GM23248 (cell line): ENCODE data around the gene SPATA32. TPM values are rescaled to one million over a fixed set of nuclear protein-coding genes. Genes with fewer than 3 reads are reported as not detected.

ENCODE experiments used
- DNase-seq: peaks from one replicate; pipeline ENCODE4 v3.0.0-alpha.2; 2015
- H2AFZ ChIP-seq: fragments of 200-600 bp; sonication (generic); 2 replicates; pipeline ENCODE4 v1.6.1; 2016; ENCODE audit warnings: antibody characterized with exemption
- H3F3A ChIP-seq: fragments of 200-600 bp; sonication (generic); 2 replicates; pipeline ENCODE4 v1.6.1; 2016; ENCODE audit warnings: mild to moderate bottlenecking, antibody characterized with exemption, mixed run types; ENCODE audit not compliant: insufficient read depth
- H3K27ac ChIP-seq: fragments of 200-600 bp; sonication (generic); 2 replicates; pipeline ENCODE4 v1.5.1; 2016; ENCODE audit warnings: mild to moderate bottlenecking
- H3K27me3 ChIP-seq: fragments of 200-600 bp; sonication (generic); replicated peaks from 2 replicates; pipeline ENCODE4 v1.6.1; 2016; ENCODE audit warnings: mild to moderate bottlenecking; ENCODE audit not compliant: insufficient read depth
- H3K36me3 ChIP-seq: fragments of 200-600 bp; sonication (generic); 2 replicates; pipeline ENCODE4 v1.6.1; 2016; ENCODE audit warnings: low read depth, mild to moderate bottlenecking
- H3K4me1 ChIP-seq: fragments of 200-600 bp; sonication (generic); 2 replicates; pipeline ENCODE4 v1.6.1; 2016; ENCODE audit warnings: mild to moderate bottlenecking; ENCODE audit not compliant: insufficient read depth
- H3K4me2 ChIP-seq: fragments of 200-600 bp; sonication (generic); one replicate; pipeline ENCODE4 v1.6.1; 2016; ENCODE audit warnings: mild to moderate bottlenecking; ENCODE audit not compliant: unreplicated experiment
- H3K4me3 ChIP-seq: fragments of 200-600 bp; sonication (generic); 2 replicates; pipeline ENCODE4 v1.5.1; 2016; ENCODE audit warnings: mild to moderate bottlenecking
- H3K79me2 ChIP-seq: fragments of 200-600 bp; sonication (generic); 2 replicates; pipeline ENCODE4 v1.6.1; 2016; ENCODE audit warnings: mild to moderate bottlenecking; ENCODE audit not compliant: insufficient read depth
- H3K9ac ChIP-seq: fragments of 200-600 bp; sonication (generic); 2 replicates; pipeline ENCODE4 v1.6.1; 2016; ENCODE audit warnings: mild to moderate bottlenecking
- H3K9me2 ChIP-seq: fragments of 200-600 bp; sonication (generic); 2 replicates; pipeline ENCODE4 v1.6.1; 2016; ENCODE audit warnings: mixed run types, mild to moderate bottlenecking, moderate library complexity; ENCODE audit not compliant: insufficient read depth
- H3K9me3 ChIP-seq: fragments of 200-600 bp; sonication (generic); one replicate; pipeline ENCODE4 v1.6.1; 2017; ENCODE audit warnings: low read depth
- H4K20me1 ChIP-seq: fragments of 200-600 bp; sonication (generic); 2 replicates; pipeline ENCODE4 v1.6.0; 2016; ENCODE audit not compliant: insufficient read depth
- EZH2 ChIP-seq: fragments of 200-600 bp; sonication (generic); IDR thresholded peaks from 2 replicates; pipeline ENCODE4 v1.6.1; 2018; ENCODE audit warnings: antibody characterized with exemption, mild to moderate bottlenecking; ENCODE audit not compliant: insufficient read depth, poor library complexity, severe bottlenecking
- EZH2phosphoT487 ChIP-seq: fragments of 200-600 bp; sonication (generic); IDR thresholded peaks from 2 replicates; pipeline ENCODE4 v1.6.1; 2018; ENCODE audit warnings: antibody characterized with exemption, moderate library complexity, mild to moderate bottlenecking, low read depth; ENCODE audit not compliant: insufficient read depth
- WGBS, 2 experiments: methylation state at CpG; one replicate each; pipeline ENCODE4 v1.1.6; 2015 to 2017; ENCODE audit warnings: low lambda C conversion rate in 2 of 2, low coverage in 1 of 2; ENCODE audit errors: missing lambda C conversion rate in 2 of 2; 5-methylcytosine and 5-hydroxymethylcytosine counted together
- in situ Hi-C: fragments of 300-500 bp; cut with MboI; formaldehyde crosslinking; loops from 2 replicates; pipeline ENCODE4 v1.15.0; 2020
- polyA plus RNA-seq: library from polyadenylated mRNA; unstranded; fragments of >200 nt; fragmentation: Nextera tagmentation; extraction: Ambion mirVana; gene quantifications from 2 replicates; pipeline ENCODE4 v1.2.1, GENCODE V29; 2016
- total RNA-seq: library from RNA; depleted of rRNA; stranded (reverse); fragments of >200 nt; shearing (Covaris generic); gene quantifications from 2 replicates; pipeline ENCODE4 v1.2.3, GENCODE V29; 2014

Gene SPATA32
- total and polyA plus RNA-seq, 2 experiments from 2014 or later, result not detected

DNA sequence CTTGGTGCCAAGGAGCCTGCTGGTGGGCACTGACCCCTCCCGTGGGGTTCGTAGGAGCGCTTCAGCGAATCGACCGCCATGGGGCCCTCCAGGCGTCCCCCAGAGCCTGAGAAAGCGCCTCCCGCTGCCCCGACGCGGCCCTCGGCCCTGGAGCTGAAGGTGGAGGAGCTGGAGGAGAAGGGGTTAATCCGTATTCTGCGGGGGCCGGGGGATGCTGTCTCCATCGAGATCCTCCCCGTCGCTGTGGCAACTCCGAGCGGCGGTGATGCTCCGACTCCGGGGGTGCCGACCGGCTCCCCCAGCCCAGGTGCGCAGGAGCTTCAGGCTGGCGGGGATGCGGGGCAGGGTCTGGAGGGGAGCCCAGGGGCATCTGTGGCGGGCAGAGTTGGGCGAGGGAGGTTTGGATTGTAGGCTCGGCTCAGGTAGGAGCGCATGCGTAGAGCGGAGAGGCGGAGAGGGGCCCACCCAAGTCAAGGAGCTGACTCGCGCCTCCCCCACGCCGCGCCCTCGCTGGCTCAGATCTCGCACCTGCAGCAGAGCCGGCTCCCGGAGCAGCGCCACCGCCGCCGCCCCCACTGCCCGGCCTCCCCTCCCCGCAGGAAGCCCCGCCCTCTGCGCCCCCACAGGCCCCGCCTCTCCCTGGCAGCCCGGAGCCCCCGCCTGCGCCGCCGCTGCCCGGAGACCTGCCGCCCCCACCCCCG, 20.4 kb downstream of the SPATA32 start:
- Histone ChIP-seq H3K4me1 (peaks cover 9% of the 10 kb centered on the region), H4K20me1 (no peaks in the 10 kb centered on the region), H3F3A (no peaks in the 10 kb centered on the region), H3K27ac (no peak overlapping the region), H3K27me3 (no peaks in the 10 kb centered on the region), H3K9ac (no peak overlapping the region), H3K79me2 (no peaks in the 10 kb centered on the region), H3K9me3 (no peaks in the 10 kb centered on the region), H3K9me2 (no peaks in the 10 kb centered on the region), H3K4me2 (no peak overlapping the region), H3K4me3 (no peak overlapping the region), H2AFZ (no peak overlapping the region), H3K36me3 (no peaks in the 10 kb centered on the region)
- no peak for DNase-seq
- 38 to 44% methylated on average over 26 to 52 of the region's 62 CpGs for WGBS, 2 experiments
- in situ Hi-C loops, result no loop called here
- TF ChIP-seq EZH2phosphoT487 (no peak), EZH2 (no peak)

DNA sequence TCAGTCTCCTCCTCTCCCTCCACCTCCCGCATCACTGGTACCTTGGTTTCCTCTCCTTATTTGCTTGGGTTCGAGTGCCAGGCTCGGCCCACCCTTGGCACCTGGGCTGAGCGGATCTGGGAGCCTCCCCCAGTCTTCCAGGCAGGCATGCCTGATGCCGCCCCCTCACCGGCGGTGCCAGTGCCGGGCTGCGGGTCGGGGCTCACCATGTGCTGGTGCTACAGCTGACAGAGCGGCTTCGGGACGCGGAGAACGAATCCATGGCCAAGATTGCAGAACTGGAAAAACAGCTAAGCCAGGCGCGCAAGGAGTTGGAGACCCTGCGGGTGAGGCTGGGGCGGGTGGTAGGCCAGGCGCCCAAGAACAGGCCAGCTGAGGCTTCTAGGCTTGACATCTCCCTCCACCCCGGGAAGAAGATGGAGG, 21.0 kb downstream of the SPATA32 start:
- Histone ChIP-seq H4K20me1 (no peaks in the 10 kb centered on the region), H2AFZ (no peak overlapping the region), H3K9me2 (no peaks in the 10 kb centered on the region), H3K27me3 (no peaks in the 10 kb centered on the region), H3K36me3 (no peaks in the 10 kb centered on the region), H3K9ac (no peak overlapping the region), H3K9me3 (no peaks in the 10 kb centered on the region), H3F3A (no peaks in the 10 kb centered on the region), H3K4me1 (peaks cover 9% of the 10 kb centered on the region), H3K4me2 (no peak overlapping the region), H3K27ac (no peak overlapping the region), H3K79me2 (no peaks in the 10 kb centered on the region), H3K4me3 (no peak overlapping the region)
- 79 to 85% methylated on average over 21 of the region's 21 CpGs for WGBS, 2 experiments
- no peak for TF ChIP-seq EZH2phosphoT487
- no peak for TF ChIP-seq EZH2
- no peak for DNase-seq
- in situ Hi-C loops, result no loop called here

DNA sequence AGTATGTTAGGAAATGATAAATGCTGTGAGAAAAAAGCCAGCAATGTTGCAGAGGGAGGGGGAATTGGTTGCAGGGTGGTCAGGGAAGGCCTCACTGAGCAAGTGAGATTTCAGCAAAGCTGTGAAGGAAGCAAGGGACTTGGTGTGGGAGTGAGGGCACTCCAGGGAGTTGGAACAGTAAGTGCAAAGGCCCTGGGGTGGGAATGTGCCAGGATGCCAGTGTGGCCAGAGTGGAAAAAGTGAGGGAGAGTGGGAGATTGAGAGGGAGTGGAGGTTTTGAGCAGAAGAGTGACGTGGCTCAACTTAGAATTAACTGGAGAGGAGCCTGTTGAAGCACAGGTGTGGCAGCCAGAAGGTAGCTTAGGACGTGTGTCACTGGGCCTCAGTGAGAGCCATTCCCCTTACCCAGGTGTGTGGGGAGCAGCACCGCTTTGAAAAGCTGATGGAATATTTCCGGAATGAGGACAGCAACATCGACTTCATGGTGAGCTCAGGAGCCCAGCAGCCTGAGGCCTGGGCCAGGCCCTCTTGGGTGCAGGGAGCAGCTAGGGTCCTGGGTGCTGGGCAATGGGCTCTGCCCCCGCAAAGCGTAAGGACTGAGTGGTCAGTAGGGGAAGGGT, 23.6 kb downstream of the SPATA32 start:
- no peaks in the 10 kb centered on the region for H3F3A ChIP-seq
- TF ChIP-seq EZH2 (no peak), EZH2phosphoT487 (no peak)
- 95 to 97% methylated on average over 7 of the region's 7 CpGs for WGBS, 2 experiments

DNA sequence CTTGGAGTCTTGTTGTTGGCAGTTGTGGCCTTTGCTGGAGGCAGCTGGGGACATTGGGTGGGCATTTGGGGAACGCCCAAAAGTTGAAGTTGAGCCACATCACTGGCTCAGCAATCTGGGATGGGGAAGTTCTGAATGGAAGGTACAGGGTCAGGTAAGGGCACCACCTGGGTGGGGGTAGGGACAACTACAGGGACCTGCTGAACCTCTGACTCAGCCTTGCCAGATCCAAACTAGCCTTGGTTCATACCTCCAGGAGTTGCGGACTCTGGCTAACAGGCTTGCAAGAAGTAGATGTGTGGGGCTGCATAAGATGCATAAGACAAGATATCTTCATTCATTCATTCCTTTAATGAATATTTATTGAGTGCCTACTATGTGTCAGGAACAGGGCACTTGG, 24.2 kb downstream of the SPATA32 start:
- Histone ChIP-seq H4K20me1 (no peaks in the 10 kb centered on the region), H3K9me2 (no peaks in the 10 kb centered on the region), H3K79me2 (no peaks in the 10 kb centered on the region), H3F3A (no peaks in the 10 kb centered on the region), H3K27me3 (no peaks in the 10 kb centered on the region), H3K27ac (no peak overlapping the region), H3K4me2 (no peak overlapping the region), H3K4me1 (peaks cover 9% of the 10 kb centered on the region), H3K9me3 (no peaks in the 10 kb centered on the region), H3K36me3 (no peaks in the 10 kb centered on the region), H3K9ac (no peak overlapping the region), H2AFZ (no peak overlapping the region), H3K4me3 (no peak overlapping the region)
- no peak for DNase-seq
- TF ChIP-seq EZH2 (no peak), EZH2phosphoT487 (no peak)
- in situ Hi-C loops, result no loop called here
- WGBS, 2 experiments, result 95 to 96% methylated on average over 2 of the region's 2 CpGs

More for the DNA sequence above, 23.6 kb downstream of the SPATA32 start:
- Histone ChIP-seq H3K27me3 (no peaks in the 10 kb centered on the region), H3K9me2 (no peaks in the 10 kb centered on the region), H3K36me3 (no peaks in the 10 kb centered on the region), H3K9ac (no peak overlapping the region), H4K20me1 (no peaks in the 10 kb centered on the region), H3K79me2 (no peaks in the 10 kb centered on the region), H3K27ac (no peak overlapping the region), H3K4me3 (no peak overlapping the region), H3K4me1 (peaks cover 9% of the 10 kb centered on the region), H3K4me2 (no peak overlapping the region), H2AFZ (no peak overlapping the region), H3K9me3 (no peaks in the 10 kb centered on the region)
- no peak for DNase-seq
- in situ Hi-C loops, result no loop called here
